Measurements from ENCODE around the gene ADAM19. TPM values are rescaled to one million over a fixed set of nuclear protein-coding genes. Genes with fewer than 3 reads are reported as not detected.

Gene ADAM19
- total RNA-seq, 2 donors from 2014 or later: 1.9 to 8.1 TPM

- intact Hi-C loops (cut with DNase I): no loop called here
- no peak for TF ChIP-seq POLR2AphosphoS5 (IDR thresholded peaks at IDR 0.05)
- no peak for TF ChIP-seq POLR2A (IDR thresholded peaks at IDR 0.05)
- TF ChIP-seq, protein P1, sequence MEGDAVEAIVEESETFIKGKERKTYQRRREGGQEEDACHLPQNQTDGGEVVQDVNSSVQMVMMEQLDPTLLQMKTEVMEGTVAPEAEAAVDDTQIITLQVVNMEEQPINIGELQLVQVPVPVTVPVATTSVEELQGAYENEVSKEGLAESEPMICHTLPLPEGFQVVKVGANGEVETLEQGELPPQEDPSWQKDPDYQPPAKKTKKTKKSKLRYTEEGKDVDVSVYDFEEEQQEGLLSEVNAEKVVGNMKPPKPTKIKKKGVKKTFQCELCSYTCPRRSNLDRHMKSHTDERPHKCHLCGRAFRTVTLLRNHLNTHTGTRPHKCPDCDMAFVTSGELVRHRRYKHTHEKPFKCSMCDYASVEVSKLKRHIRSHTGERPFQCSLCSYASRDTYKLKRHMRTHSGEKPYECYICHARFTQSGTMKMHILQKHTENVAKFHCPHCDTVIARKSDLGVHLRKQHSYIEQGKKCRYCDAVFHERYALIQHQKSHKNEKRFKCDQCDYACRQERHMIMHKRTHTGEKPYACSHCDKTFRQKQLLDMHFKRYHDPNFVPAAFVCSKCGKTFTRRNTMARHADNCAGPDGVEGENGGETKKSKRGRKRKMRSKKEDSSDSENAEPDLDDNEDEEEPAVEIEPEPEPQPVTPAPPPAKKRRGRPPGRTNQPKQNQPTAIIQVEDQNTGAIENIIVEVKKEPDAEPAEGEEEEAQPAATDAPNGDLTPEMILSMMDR (IDR thresholded peaks at IDR 0.05): no peak
- 79% methylated on average over 4 of the region's 4 CpGs for WGBS
- Histone ChIP-seq H3K9me3 (no peaks in the 10 kb centered on the region), H3K27me3 (replicated peaks; ENCODE audit: insufficient read depth) (no peaks in the 10 kb centered on the region), H3K4me3 (no peak overlapping the region), H3K36me3 (no peaks in the 10 kb centered on the region), H3K4me1 (replicated peaks) (no peaks in the 10 kb centered on the region), H3K27ac (no peak overlapping the region)
- DNase-seq (ENCODE audit: low spot score): no peak
These were observed 36.0 kb downstream of the ADAM19 start for GRCh38 chr5:157539503-157540022.

DNA sequence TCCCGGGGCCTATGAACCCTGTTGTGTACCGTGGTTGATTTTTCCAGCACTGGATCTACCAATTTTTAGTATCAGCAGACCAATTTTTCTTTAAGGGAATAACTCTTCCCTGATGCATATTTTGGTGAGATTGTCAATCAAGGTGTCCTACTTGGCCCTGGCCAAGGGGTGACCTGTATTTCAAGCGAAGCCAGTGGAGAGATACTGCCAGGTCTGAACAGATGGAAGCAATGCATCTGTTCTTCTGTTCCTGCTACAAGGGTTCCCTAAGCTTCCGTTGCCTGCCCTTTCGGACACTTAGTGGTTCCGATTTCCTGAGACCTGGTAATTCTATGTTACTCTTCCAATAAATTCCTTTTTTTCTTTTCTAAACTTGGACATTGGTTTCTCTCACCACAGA lies 37.3 kb downstream of the ADAM19 start:
- intact Hi-C loops (cut with DNase I): no loop called here
- H3K36me3 ChIP-seq: no peaks in the 10 kb centered on the region
- TF ChIP-seq POLR2AphosphoS5 (IDR thresholded peaks at IDR 0.05) (no peak), POLR2A (IDR thresholded peaks at IDR 0.05) (no peak)
- TF ChIP-seq, protein P1 (IDR thresholded peaks at IDR 0.05): no peak
- no peaks in the 10 kb centered on the region for H3K9me3 ChIP-seq
- no peak for DNase-seq (ENCODE audit: low spot score)
- no peaks in the 10 kb centered on the region for H3K4me1 ChIP-seq (replicated peaks)
- H3K4me3 ChIP-seq: no peak overlapping the region
- no peak overlapping the region for H3K27ac ChIP-seq
- 88% methylated on average over 6 of the region's 6 CpGs for WGBS
- H3K27me3 ChIP-seq (replicated peaks; ENCODE audit: insufficient read depth): no peaks in the 10 kb centered on the region

- H3K27ac ChIP-seq: no peak overlapping the region
- intact Hi-C loops (cut with DNase I): no loop called here
- WGBS: 68% methylated on average over 6 of the region's 6 CpGs
- no peaks in the 10 kb centered on the region for H3K27me3 ChIP-seq (replicated peaks; ENCODE audit: insufficient read depth)
- no peak for DNase-seq (ENCODE audit: low spot score)
- TF ChIP-seq POLR2A (IDR thresholded peaks at IDR 0.05) (no peak), POLR2AphosphoS5 (IDR thresholded peaks at IDR 0.05) (no peak)
- TF ChIP-seq, protein P1 (IDR thresholded peaks at IDR 0.05): no peak
- no peaks in the 10 kb centered on the region for H3K9me3 ChIP-seq
- no peaks in the 10 kb centered on the region for H3K4me1 ChIP-seq (replicated peaks)
- no peaks in the 10 kb centered on the region for H3K36me3 ChIP-seq
- no peak overlapping the region for H3K4me3 ChIP-seq
These were observed 40.3 kb downstream of the ADAM19 start for GRCh38 chr5:157535042-157535865.

GRCh38 chr5:157533011-157533481 lies 42.5 kb downstream of the ADAM19 start:
- no peaks in the 10 kb centered on the region for H3K9me3 ChIP-seq
- no peaks in the 10 kb centered on the region for H3K4me1 ChIP-seq (replicated peaks)
- no peaks in the 10 kb centered on the region for H3K27me3 ChIP-seq (replicated peaks; ENCODE audit: insufficient read depth)
- intact Hi-C loops (cut with DNase I): no loop called here
- DNase-seq (ENCODE audit: low spot score): no peak
- no peaks in the 10 kb centered on the region for H3K36me3 ChIP-seq
- TF ChIP-seq POLR2AphosphoS5 (IDR thresholded peaks at IDR 0.05) (no peak), POLR2A (IDR thresholded peaks at IDR 0.05) (no peak)
- whole genome bisulfite sequencing: 73% methylated on average over 7 of the region's 7 CpGs
- no peak overlapping the region for H3K4me3 ChIP-seq
- no peak overlapping the region for H3K27ac ChIP-seq

DNA sequence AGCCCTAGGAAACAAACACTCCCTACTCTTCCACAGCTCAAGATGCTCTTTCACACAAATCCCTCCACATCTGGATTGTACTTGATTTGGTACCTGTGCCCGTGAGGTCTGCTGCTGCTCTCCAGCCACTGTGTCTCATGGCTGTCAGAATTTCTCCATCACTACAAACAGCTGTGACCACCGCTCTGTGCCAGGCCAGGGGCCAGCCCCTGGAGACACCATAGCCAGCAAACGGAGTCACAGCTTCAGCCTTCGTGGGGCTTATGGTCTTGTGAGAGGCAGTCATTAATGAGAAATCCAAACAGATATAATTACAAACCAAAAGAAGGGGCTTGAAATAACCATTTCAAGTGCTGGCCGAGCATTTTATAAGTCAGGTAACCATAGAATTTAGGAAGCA lies 43.6 kb downstream of the ADAM19 start:
- H3K4me3 ChIP-seq: no peak overlapping the region
- H3K4me1 ChIP-seq (replicated peaks): no peaks in the 10 kb centered on the region
- intact Hi-C loops (cut with DNase I): no loop called here
- no peaks in the 10 kb centered on the region for H3K36me3 ChIP-seq
- no peak for DNase-seq (ENCODE audit: low spot score)
- TF ChIP-seq POLR2A (IDR thresholded peaks at IDR 0.05): no peak
- no peaks in the 10 kb centered on the region for H3K27me3 ChIP-seq (replicated peaks; ENCODE audit: insufficient read depth)
- 82% methylated on average over 5 of the region's 5 CpGs for WGBS
- H3K27ac ChIP-seq: no peak overlapping the region
- H3K9me3 ChIP-seq: no peaks in the 10 kb centered on the region
